HG03159 (cell line): ENCODE data around the gene CCNH.

ENCODE experiments used
- ATAC-seq: cut with Tn5 transposase; IDR thresholded peaks from one replicate; pipeline ENCODE4 v1.9.1; 2021; ENCODE audit warnings: mild to moderate bottlenecking, moderate library complexity; ENCODE audit not compliant: unreplicated experiment

CCNH gene

GRCh38 chr5:87412630-87413342 is at the start of gene CCNH:
TSS of gene CCNH (minus strand) at chr5:87412930. CDS start at chr5:87412794, 136 bp downstream.
- ATAC-seq, result peak; percentile 99

- ATAC-seq, result no peak
Measured at GRCh38 chr5:87457706-87458105, 45.0 kb upstream of the CCNH start.

GRCh38 chr5:87453801-87454200 is 41.1 kb upstream of the CCNH start:
- ATAC-seq, result no peak

- no peak for ATAC-seq
Measured at GRCh38 chr5:87452837-87453236, 40.1 kb upstream of the CCNH start.

GRCh38 chr5:87442419-87442818 is 29.7 kb upstream of the CCNH start:
- no peak for ATAC-seq

GRCh38 chr5:87438231-87438630 is 25.5 kb upstream of the CCNH start:
- no peak for ATAC-seq

GRCh38 chr5:87437724-87438123 is 25.0 kb upstream of the CCNH start:
- no peak for ATAC-seq

- ATAC-seq, result no peak
Measured at GRCh38 chr5:87435144-87435694, 22.5 kb upstream of the CCNH start.

GRCh38 chr5:87434461-87434860 is 21.7 kb upstream of the CCNH start:
- no peak for ATAC-seq

- no peak for ATAC-seq
Measured at GRCh38 chr5:87433945-87434344, 21.2 kb upstream of the CCNH start.

GRCh38 chr5:87432460-87432859 is 19.7 kb upstream of the CCNH start:
- ATAC-seq, result no peak

GRCh38 chr5:87430863-87431457 is 18.2 kb upstream of the CCNH start:
- ATAC-seq, result no peak

GRCh38 chr5:87423755-87424154 is 11.0 kb upstream of the CCNH start:
- ATAC-seq, result no peak

- no peak for ATAC-seq
Measured at GRCh38 chr5:87421307-87421706, 8.6 kb upstream of the CCNH start.

GRCh38 chr5:87418506-87418905 is 5.8 kb upstream of the CCNH start:
- ATAC-seq, result no peak

- ATAC-seq, result peak; percentile 0
Measured at GRCh38 chr5:87413343-87413645, 564 bp upstream of the CCNH start.

GRCh38 chr5:87411973-87412629 is 629 bp downstream of the CCNH start:
- ATAC-seq, result peak; percentile 29

- no peak for ATAC-seq
Measured at GRCh38 chr5:87411586-87411972, 1.2 kb downstream of the CCNH start.

GRCh38 chr5:87410931-87411330 is 1.8 kb downstream of the CCNH start:
- ATAC-seq, result no peak

GRCh38 chr5:87408204-87408603 is 4.5 kb downstream of the CCNH start:
- no peak for ATAC-seq

- no peak for ATAC-seq
Measured at GRCh38 chr5:87405472-87406155, 7.1 kb downstream of the CCNH start.

GRCh38 chr5:87404359-87404758 is 8.4 kb downstream of the CCNH start:
- no peak for ATAC-seq
